Tongue (tissue), 2 donors: ENCODE results near the gene LPP. TPM values are rescaled to one million over a fixed set of nuclear protein-coding genes. Genes with fewer than 3 reads are reported as not detected.

Experiments
- DNase-seq: peaks from one replicate; pipeline ENCODE4 v3.0.0-alpha.2; 2015
- total RNA-seq: library from RNA; depleted of rRNA; stranded (reverse); fragments of >200 nt; gene quantifications from one replicate; pipeline ENCODE4 v1.2.3, GENCODE V29; 2014

LPP gene
- total RNA-seq, 1 donor from 2014 or later: 59.4 TPM

GRCh38 chr3:188722963-188723362, 569.0 kb downstream of the LPP start:
- DNase-seq: no peak

GRCh38 chr3:188727052-188727451, 573.1 kb downstream of the LPP start:
- DNase-seq: no peak

- DNase-seq: no peak
Observed at GRCh38 chr3:188728371-188728896, 574.5 kb downstream of the LPP start.

- no peak for DNase-seq
Observed at GRCh38 chr3:188729422-188729821, 575.5 kb downstream of the LPP start.

- peak; percentile 93 for DNase-seq
Observed at GRCh38 chr3:188734395-188734794, 580.4 kb downstream of the LPP start.

- DNase-seq: no peak
Observed at GRCh38 chr3:188739511-188739910, 585.6 kb downstream of the LPP start.

- DNase-seq: no peak
Observed at GRCh38 chr3:188740010-188740409, 586.1 kb downstream of the LPP start.

GRCh38 chr3:188742755-188743550, 589.0 kb downstream of the LPP start:
- DNase-seq: peak; percentile 73

GRCh38 chr3:188744166-188744565, 590.2 kb downstream of the LPP start:
- no peak for DNase-seq

- no peak for DNase-seq
Observed at GRCh38 chr3:188745031-188745430, 591.1 kb downstream of the LPP start.

- DNase-seq: no peak
Observed at GRCh38 chr3:188746291-188746783, 592.4 kb downstream of the LPP start.

GRCh38 chr3:188747489-188747888, 593.5 kb downstream of the LPP start:
- peak; percentile 42 for DNase-seq

- no peak for DNase-seq
Observed at GRCh38 chr3:188749010-188749617, 595.2 kb downstream of the LPP start.

GRCh38 chr3:188749830-188750229, 595.9 kb downstream of the LPP start:
- DNase-seq: no peak

GRCh38 chr3:188750617-188751016, 596.7 kb downstream of the LPP start:
- no peak for DNase-seq

GRCh38 chr3:188752850-188753249, 598.9 kb downstream of the LPP start:
- DNase-seq: no peak

GRCh38 chr3:188754267-188754666, 600.3 kb downstream of the LPP start:
- no peak for DNase-seq

- no peak for DNase-seq
Observed at GRCh38 chr3:188756241-188756640, 602.3 kb downstream of the LPP start.

GRCh38 chr3:188759336-188760005, 605.5 kb downstream of the LPP start:
- no peak for DNase-seq

- no peak for DNase-seq
Observed at GRCh38 chr3:188760408-188760807, 606.5 kb downstream of the LPP start.

- DNase-seq: no peak
Observed at GRCh38 chr3:188761439-188761838, 607.5 kb downstream of the LPP start.

GRCh38 chr3:188761964-188762363, 608.0 kb downstream of the LPP start:
- DNase-seq: no peak

- no peak for DNase-seq
Observed at GRCh38 chr3:188764609-188765008, 610.7 kb downstream of the LPP start.
